Measurements from ENCODE around the gene MS4A10. TPM values are rescaled to one million over a fixed set of nuclear protein-coding genes. Genes with fewer than 3 reads are reported as not detected.

Gene MS4A10
- total and polyA plus RNA-seq, 7 donors, result not detected

- intact Hi-C loops (cut with DNase I), result no loop called here
- Histone ChIP-seq H3K27me3 (no peaks in the 10 kb centered on the region), H3K36me3 (no peaks in the 10 kb centered on the region), H3K27ac (no peak overlapping the region), H3K9me3 (no peaks in the 10 kb centered on the region), H3K4me3 (no peak overlapping the region), H3K4me1 (no peaks in the 10 kb centered on the region)
- TF ChIP-seq EP300 (IDR thresholded peaks at IDR 0.05), result no peak
- no peak for TF ChIP-seq POLR2A (IDR thresholded peaks at IDR 0.05)
- no peak for TF ChIP-seq POLR2AphosphoS5 (IDR thresholded peaks at IDR 0.05)
- no peak for TF ChIP-seq CTCF (IDR thresholded peaks at IDR 0.05)
- DNase-seq, result no peak
- 73 to 77% methylated on average over 6 of the region's 6 CpGs for WGBS, 2 donors
These were observed 40.7 kb downstream of the MS4A10 start for GRCh38 chr11:60825790-60826189.

- Histone ChIP-seq H3K36me3 (no peaks in the 10 kb centered on the region), H3K27me3 (no peaks in the 10 kb centered on the region), H3K4me1 (no peaks in the 10 kb centered on the region), H3K4me3 (no peak overlapping the region), H3K9me3 (no peaks in the 10 kb centered on the region), H3K27ac (no peak overlapping the region)
- 41 to 47% methylated on average over 10 of the region's 10 CpGs for WGBS, 2 donors
- intact Hi-C loops (cut with DNase I), result loop anchor here (1.0 to 2.0 kb wide), 3 partner anchors 69 to 356 kb away; no protein-coding TSS in a partner anchor
- DNase-seq, result no peak
- TF ChIP-seq CTCF (IDR thresholded peaks at IDR 0.05) (no peak), EP300 (IDR thresholded peaks at IDR 0.05) (no peak), POLR2AphosphoS5 (IDR thresholded peaks at IDR 0.05) (no peak), POLR2A (IDR thresholded peaks at IDR 0.05) (no peak)
These were observed 45.5 kb downstream of the MS4A10 start for GRCh38 chr11:60830478-60831142.

GRCh38 chr11:60831143-60831500 lies 46.0 kb downstream of the MS4A10 start:
- Histone ChIP-seq H3K36me3 (no peaks in the 10 kb centered on the region), H3K27ac (no peak overlapping the region), H3K27me3 (no peaks in the 10 kb centered on the region), H3K4me3 (no peak overlapping the region), H3K4me1 (no peaks in the 10 kb centered on the region), H3K9me3 (no peaks in the 10 kb centered on the region)
- TF ChIP-seq POLR2AphosphoS5 (IDR thresholded peaks at IDR 0.05), result no peak
- no peak for TF ChIP-seq EP300 (IDR thresholded peaks at IDR 0.05)
- TF ChIP-seq CTCF (IDR thresholded peaks at IDR 0.05), result peak; percentile 73 to 89 (median 88)
- 22 to 24% methylated on average over 8 of the region's 8 CpGs for WGBS, 2 donors
- intact Hi-C loops (cut with DNase I), result loop anchor here (1.0 to 2.0 kb wide), 3 partner anchors 68 to 356 kb away; no protein-coding TSS in a partner anchor
- DNase-seq, result peak; percentile 87

- TF ChIP-seq EP300 (IDR thresholded peaks at IDR 0.05) (no peak), POLR2A (IDR thresholded peaks at IDR 0.05) (no peak), CTCF (IDR thresholded peaks at IDR 0.05) (no peak), POLR2AphosphoS5 (IDR thresholded peaks at IDR 0.05) (no peak)
- no peak overlapping the region for H3K27ac ChIP-seq
- no peaks in the 10 kb centered on the region for H3K36me3 ChIP-seq
- 56 to 63% methylated on average over 7 of the region's 7 CpGs for WGBS, 2 donors
- no peaks in the 10 kb centered on the region for H3K9me3 ChIP-seq
- no peaks in the 10 kb centered on the region for H3K4me1 ChIP-seq
- no peak overlapping the region for H3K4me3 ChIP-seq
- H3K27me3 ChIP-seq, result no peaks in the 10 kb centered on the region
- DNase-seq, result no peak
- intact Hi-C loops (cut with DNase I), result loop anchor here (1.0 to 2.0 kb wide), 3 partner anchors 68 to 355 kb away; no protein-coding TSS in a partner anchor
These were observed 46.5 kb downstream of the MS4A10 start for GRCh38 chr11:60831501-60832079.

Measured in sigmoid colon (tissue), 7 donors.